GM19395 (cell line): Measurements from ENCODE around the gene STON1.
"Not testable (repeated sequence)": the region's sequence is repeated elsewhere in the genome, so short reads cannot be mapped to it uniquely, and the experiment has no call there.

Experiments used
- ATAC-seq: cut with Tn5 transposase; IDR thresholded peaks from one replicate; pipeline ENCODE4 v1.9.1; 2021; ENCODE audit warnings: mild to moderate bottlenecking, moderate library complexity; ENCODE audit not compliant: unreplicated experiment

Gene STON1, protein sequence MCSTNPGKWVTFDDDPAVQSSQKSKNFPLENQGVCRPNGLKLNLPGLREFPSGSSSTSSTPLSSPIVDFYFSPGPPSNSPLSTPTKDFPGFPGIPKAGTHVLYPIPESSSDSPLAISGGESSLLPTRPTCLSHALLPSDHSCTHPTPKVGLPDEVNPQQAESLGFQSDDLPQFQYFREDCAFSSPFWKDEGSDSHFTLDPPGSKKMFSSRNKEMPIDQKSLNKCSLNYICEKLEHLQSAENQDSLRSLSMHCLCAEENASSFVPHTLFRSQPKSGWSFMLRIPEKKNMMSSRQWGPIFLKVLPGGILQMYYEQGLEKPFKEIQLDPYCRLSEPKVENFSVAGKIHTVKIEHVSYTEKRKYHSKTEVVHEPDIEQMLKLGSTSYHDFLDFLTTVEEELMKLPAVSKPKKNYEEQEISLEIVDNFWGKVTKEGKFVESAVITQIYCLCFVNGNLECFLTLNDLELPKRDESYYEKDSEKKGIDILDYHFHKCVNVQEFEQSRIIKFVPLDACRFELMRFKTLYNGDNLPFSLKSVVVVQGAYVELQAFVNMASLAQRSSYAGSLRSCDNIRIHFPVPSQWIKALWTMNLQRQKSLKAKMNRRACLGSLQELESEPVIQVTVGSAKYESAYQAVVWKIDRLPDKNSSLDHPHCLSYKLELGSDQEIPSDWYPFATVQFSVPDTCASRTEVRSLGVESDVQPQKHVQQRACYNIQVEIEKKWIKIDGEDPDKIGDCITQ

DNA sequence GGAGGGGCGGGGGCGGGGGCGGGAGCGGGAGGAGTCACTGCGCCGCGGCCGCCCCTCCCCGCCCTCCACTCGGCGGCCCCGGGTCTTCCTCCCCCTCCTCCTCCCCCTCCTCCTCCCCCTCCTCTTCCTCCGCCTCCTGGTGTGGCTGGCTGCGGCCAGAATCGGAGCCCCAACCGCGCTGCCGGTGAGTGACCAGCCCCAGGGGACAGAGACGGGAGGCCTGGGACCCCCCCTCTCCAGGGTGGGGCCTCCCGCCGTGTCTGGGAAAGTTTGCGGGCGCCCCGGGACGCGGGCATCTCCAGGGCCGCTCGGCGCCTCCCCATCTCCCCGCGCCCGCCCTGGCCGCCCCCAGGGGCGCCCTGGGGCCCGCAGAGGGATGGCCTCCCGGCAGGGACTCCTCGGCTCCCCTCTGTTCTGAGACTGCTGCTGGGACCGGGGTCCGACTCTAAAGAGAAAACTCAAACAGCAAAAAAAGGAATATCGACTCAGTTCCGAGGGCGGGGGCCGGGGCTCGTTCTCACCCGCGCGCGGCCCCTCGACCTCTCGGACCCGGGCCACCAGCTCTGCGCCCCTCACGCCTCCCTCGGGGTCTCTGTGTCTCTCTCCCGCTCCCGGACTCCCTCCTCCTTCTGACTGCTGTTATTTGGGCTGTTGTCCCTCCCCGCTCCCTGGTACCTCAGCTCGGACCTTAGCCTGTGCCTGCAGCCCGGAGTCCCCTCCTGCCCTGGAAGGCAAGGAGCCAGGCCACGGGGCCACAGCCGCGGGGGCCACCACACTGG is at the start of gene STON1:
STON1 (plus strand) TSS at position 122 of the 779 bp plus-strand sequence. CDS start 50,480 bp downstream, outside the sequence.
- peak; percentile 61 for ATAC-seq

DNA sequence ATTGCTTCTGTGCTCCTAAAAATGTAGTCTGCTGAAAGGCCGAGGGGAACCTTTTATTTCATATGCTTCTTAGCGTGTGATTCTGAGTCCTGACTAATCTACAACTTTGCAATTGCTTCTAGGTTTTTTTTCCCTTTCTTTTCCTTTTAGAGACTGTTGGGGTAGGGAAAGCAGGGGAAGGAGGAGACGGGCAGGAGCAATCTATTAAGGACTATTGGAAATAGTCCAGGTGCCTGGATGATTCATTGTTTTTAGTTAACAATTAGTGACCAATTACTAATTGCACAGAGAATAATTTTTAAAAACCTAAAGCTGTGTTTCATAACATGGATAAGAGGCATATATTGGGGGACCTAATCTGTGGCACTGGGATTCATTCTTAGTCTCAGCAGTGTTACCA is 49.4 kb upstream of the STON1 start:
- no peak for ATAC-seq

GRCh38 chr2:48482313-48482712 is 47.6 kb upstream of the STON1 start:
- no peak for ATAC-seq

GRCh38 chr2:48482769-48483168 is 47.2 kb upstream of the STON1 start:
- ATAC-seq: no peak

DNA sequence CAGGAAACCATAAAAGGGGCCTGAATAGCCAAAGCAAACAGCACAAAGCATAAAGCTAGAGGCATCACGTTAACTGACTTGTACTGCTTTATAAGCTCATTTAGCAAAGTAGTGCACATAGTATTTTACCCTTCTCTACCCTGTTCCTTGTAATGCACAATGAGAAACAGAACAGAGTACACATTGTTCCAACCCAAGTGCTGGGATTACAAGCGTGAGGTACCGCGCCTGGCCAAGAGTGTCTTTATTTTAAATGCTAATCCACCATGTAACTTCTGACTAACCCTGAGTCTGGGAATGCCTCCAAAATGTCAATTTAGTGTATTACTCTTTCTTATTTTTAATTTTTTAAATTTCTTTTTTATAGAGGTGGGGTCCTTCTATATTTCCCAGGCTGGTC is 46.4 kb upstream of the STON1 start:
- ATAC-seq: no peak

GRCh38 chr2:48483916-48484315 is 46.0 kb upstream of the STON1 start:
- ATAC-seq: no peak

DNA sequence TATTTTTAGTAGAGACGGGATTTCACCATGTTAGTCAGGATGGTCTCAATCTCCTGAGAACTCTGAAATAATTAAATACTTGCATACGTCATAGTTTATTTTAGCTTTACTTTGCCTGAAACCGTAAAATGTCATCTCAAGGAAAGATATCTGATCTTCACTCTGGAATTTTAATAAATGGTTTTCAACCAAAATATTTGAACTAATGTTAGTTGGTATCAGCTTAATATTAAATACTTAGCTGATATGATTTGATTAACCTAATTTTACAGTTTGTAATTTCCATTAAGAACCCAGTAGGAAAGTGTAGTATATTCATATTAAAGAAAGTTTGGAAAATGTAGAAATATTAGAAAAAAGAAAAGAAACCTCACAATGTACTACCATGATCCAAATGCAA is 41.4 kb upstream of the STON1 start:
- no peak for ATAC-seq

DNA sequence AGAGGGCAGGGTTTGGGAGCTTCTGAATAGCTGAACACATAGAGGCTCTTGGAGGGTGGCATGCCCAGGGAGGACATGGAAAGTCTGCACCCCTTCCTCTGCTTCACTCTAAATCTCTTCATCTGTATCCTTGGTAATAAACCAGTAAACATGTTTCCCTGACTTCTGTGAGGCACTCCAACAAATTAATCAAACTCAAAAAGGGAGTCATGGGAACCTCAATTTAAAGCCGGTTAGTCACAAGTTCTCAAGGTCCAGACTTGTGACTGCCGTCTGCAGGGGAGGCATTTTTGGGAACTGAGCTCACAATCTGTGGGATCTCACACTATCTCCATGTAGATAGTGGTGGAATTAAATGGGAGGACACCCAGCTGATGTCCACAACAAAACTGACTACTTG is 33.1 kb upstream of the STON1 start:
- ATAC-seq: no peak

GRCh38 chr2:48504647-48505327 is 25.2 kb upstream of the STON1 start:
- ATAC-seq: no peak

DNA sequence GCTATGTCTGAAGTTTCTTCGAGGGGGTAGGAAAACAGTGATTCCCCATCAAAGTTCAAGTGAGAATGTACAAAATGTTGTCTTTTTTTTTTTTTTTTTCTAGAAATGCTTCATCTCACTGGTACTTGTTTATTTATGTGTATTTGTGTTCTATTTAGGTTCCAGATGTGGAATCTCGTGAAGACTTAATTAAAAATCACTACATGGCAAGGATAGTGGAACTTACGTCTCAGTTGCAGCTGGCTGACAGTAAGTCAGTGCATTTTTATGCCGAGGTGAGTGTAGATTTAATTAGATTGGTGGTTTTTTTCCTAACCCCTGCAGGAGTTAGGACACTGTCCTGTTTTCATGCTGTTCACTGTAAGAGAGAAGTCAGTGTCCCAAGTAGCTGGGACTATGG is 22.8 kb upstream of the STON1 start:
- no peak for ATAC-seq

DNA sequence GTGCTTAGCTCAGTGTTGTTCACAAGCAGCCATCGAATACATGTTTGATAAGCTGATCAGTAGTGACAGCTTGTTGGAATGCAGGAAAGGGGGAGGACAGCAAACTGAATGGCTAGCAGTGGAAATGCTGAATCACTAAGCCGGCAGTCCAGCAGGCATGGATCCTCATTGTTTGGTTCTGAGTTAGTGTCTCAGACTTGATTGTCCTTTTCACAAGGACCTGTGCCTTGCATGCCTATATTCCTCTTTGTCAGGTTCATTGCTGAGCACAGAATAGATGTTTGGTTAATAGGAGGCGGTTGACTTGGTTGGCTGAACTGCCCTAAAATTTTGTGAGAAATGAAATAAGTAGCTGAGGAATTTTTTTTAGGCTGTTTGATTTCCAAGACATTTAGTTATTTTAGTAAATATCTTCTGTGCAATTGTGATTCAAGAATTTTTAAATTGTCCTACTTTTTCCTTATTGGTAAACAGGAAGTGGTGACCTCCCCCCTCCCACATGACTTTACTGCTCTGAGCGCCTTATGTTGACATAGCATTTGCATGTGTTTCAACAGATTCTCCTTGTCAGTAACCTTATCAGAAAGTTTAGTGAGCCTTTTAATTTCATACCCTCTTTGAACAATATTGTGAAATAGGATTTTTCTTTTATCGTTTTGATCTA is 21.4 kb upstream of the STON1 start:
- no peak for ATAC-seq

GRCh38 chr2:48510329-48510728 is 19.6 kb upstream of the STON1 start:
- no peak for ATAC-seq

DNA sequence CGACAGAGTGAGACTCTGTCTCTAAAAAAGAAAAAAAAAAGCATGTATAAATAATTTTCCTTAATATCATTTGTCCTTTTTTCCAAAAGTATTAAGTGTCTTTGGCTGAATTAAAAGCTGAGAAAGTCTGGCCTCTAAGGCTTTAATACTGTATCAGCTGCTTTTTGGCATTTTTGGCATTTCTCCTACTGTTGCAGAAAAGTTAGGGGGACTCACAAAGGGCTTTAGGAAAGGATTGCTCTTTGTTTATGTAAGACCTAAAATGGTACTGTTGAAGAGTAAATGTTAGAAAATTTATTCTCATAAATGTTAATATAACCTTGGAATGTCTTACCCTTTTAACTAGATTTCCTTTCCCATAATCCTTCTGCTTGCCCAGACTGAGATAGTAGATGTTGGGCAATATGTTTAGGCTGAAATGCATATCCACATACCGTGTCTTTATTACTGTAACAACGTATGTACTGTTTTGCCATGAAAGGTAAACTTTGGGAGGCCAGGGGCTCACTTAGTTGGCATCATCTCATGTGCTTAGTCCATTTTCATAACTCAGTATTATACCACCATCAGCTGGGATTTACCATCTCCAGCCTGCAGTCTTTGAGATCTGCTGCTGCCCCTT is 18.0 kb upstream of the STON1 start:
- no peak for ATAC-seq

DNA sequence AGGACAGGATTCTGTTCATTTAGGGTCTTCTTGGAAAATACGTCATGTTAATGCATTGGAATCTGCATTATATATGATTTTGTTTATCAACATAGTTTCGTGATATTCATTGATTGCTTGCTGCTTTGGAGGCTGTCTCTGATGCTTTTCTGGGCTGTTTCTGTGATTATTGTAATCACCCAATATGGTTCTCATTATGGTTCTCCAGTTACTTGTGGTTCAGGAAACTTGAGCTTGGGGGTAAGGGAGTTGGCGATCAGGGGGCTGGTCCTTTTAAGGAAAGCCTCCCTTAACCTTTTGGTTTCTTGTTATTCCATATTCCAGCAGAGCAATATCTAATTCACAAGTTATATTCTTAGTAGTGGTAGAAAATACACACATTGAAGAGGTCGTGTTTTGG is 17.4 kb upstream of the STON1 start:
- ATAC-seq: no peak

- ATAC-seq: no peak
Observed at GRCh38 chr2:48514348-48515003, 15.5 kb upstream of the STON1 start.

GRCh38 chr2:48515513-48515985 is 14.4 kb upstream of the STON1 start:
- ATAC-seq: no peak

DNA sequence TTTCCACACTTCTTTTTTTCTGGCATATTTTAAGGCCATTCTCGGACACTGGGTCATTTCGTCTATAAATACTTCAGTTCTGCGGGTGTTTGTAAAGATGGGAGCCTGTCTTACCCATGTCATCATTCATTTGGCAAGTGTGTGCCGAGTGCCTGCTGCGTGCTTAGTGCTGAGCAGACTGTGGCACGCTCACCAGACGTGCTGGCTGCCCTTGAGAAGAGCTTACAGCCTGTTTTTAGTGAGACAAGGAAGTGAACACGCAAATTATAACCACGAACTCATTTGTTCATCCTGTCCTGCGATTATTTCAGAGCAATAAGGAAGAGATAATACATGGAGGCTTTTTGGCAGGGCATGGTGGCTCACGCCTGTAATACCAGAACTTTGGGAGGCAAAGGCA is 10.4 kb upstream of the STON1 start:
- no peak for ATAC-seq

DNA sequence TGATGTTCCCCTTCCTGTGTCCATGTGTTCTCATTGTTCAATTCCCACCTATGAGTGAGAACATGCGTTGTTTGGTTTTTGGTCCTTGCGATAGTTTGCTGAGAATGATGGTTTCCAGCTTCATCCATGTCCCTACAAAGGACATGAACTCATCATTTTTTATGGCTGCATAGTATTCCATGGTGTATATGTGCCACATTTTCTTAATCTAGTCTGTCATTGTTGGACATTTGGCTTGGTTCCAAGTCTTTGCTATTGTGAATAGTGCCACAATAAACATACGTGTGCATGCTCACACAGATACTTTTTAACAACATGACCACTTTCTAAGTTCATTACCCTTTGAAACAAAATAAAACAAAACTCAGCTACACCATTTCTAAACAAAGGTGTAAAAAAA is 5.2 kb upstream of the STON1 start:
- not testable (repeated sequence) for ATAC-seq

DNA sequence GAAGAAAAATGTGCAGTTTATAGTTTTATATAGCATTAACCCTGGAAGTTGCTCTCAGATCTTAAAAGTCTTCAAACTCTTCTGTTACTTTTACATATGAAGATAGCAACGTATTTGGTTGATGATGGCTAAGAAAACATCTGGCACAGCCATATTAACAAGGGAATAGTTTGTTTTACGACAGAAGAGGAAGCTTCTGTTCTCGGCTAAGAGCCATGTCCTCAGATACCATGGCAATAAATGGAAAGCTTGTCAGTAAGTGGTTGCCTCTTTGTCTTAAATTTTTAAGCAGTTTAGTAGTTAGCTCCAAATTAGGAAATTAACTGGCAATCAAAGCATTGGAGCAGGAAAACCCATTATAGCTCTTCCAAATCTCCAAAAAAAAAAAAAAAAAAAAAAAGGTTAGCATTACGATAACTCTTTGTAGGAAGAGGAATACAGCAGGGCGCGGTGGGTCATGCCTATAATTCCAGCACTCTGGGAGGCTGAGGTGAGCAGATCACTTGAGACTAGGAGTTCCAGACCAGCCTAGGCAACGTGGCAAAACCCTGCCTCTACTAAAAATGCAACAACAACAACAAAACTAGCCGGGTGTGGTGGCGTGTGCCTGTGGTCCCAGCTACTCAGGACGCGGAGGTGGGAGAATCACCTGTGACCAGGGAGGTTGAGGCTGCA is 4.5 kb upstream of the STON1 start:
- no peak for ATAC-seq
